Measurements from ENCODE around the gene PROK2.

PROK2 gene

GRCh38 chr3:71771126-71771525, 13.8 kb downstream of the PROK2 start:
- no peaks in the 10 kb centered on the region for H3K36me3 ChIP-seq (ENCODE audit: control insufficient read depth, insufficient read depth, low read length)
- no peak for DNase-seq (ENCODE audit: extremely low read depth, insufficient read length)
- no peaks in the 10 kb centered on the region for H3K27me3 ChIP-seq (replicated peaks; ENCODE audit: control insufficient read depth, insufficient read depth, low read length)
- H3K4me3 ChIP-seq (replicated peaks; ENCODE audit: low read depth, low read length) = no peak overlapping the region
- no peak for TF ChIP-seq CTCF (IDR thresholded peaks at IDR 0.05; ENCODE audit: insufficient read depth, low read length, poor library complexity, severe bottlenecking)

GRCh38 chr3:71763426-71763825, 21.5 kb downstream of the PROK2 start:
- no peak overlapping the region for H3K4me3 ChIP-seq (replicated peaks; ENCODE audit: low read depth, low read length)
- no peak for DNase-seq (ENCODE audit: extremely low read depth, insufficient read length)
- H3K27me3 ChIP-seq (replicated peaks; ENCODE audit: control insufficient read depth, insufficient read depth, low read length) = no peaks in the 10 kb centered on the region
- no peak for TF ChIP-seq CTCF (IDR thresholded peaks at IDR 0.05; ENCODE audit: insufficient read depth, low read length, poor library complexity, severe bottlenecking)
- no peaks in the 10 kb centered on the region for H3K36me3 ChIP-seq (ENCODE audit: control insufficient read depth, insufficient read depth, low read length)

GRCh38 chr3:71760140-71760539, 24.8 kb downstream of the PROK2 start:
- H3K36me3 ChIP-seq (ENCODE audit: control insufficient read depth, insufficient read depth, low read length) = no peaks in the 10 kb centered on the region
- no peaks in the 10 kb centered on the region for H3K27me3 ChIP-seq (replicated peaks; ENCODE audit: control insufficient read depth, insufficient read depth, low read length)
- DNase-seq (ENCODE audit: extremely low read depth, insufficient read length) = no peak
- no peak for TF ChIP-seq CTCF (IDR thresholded peaks at IDR 0.05; ENCODE audit: insufficient read depth, low read length, poor library complexity, severe bottlenecking)
- no peak overlapping the region for H3K4me3 ChIP-seq (replicated peaks; ENCODE audit: low read depth, low read length)

GRCh38 chr3:71759401-71759800, 25.5 kb downstream of the PROK2 start:
- H3K36me3 ChIP-seq (ENCODE audit: control insufficient read depth, insufficient read depth, low read length) = no peaks in the 10 kb centered on the region
- no peak for DNase-seq (ENCODE audit: extremely low read depth, insufficient read length)
- no peak overlapping the region for H3K4me3 ChIP-seq (replicated peaks; ENCODE audit: low read depth, low read length)
- TF ChIP-seq CTCF (IDR thresholded peaks at IDR 0.05; ENCODE audit: insufficient read depth, low read length, poor library complexity, severe bottlenecking) = no peak
- H3K27me3 ChIP-seq (replicated peaks; ENCODE audit: control insufficient read depth, insufficient read depth, low read length) = no peaks in the 10 kb centered on the region

GRCh38 chr3:71758091-71758490, 26.9 kb downstream of the PROK2 start:
- Histone ChIP-seq H3K4me3 (replicated peaks; ENCODE audit: low read depth, low read length) (no peak overlapping the region), H3K36me3 (ENCODE audit: control insufficient read depth, insufficient read depth, low read length) (no peaks in the 10 kb centered on the region), H3K27me3 (replicated peaks; ENCODE audit: control insufficient read depth, insufficient read depth, low read length) (no peaks in the 10 kb centered on the region)
- DNase-seq (ENCODE audit: extremely low read depth, insufficient read length) = no peak
- TF ChIP-seq CTCF (IDR thresholded peaks at IDR 0.05; ENCODE audit: insufficient read depth, low read length, poor library complexity, severe bottlenecking) = no peak

- Histone ChIP-seq H3K4me3 (replicated peaks; ENCODE audit: low read depth, low read length) (no peak overlapping the region), H3K36me3 (ENCODE audit: control insufficient read depth, insufficient read depth, low read length) (no peaks in the 10 kb centered on the region), H3K27me3 (replicated peaks; ENCODE audit: control insufficient read depth, insufficient read depth, low read length) (peaks cover 2% of the 10 kb centered on the region)
- TF ChIP-seq CTCF (IDR thresholded peaks at IDR 0.05; ENCODE audit: insufficient read depth, low read length, poor library complexity, severe bottlenecking) = no peak
- DNase-seq (ENCODE audit: extremely low read depth, insufficient read length) = no peak
Observed at GRCh38 chr3:71754610-71755253, 30.2 kb downstream of the PROK2 start.

Measured in GM06990 (cell line).